Measurements from ENCODE around the gene NKAIN1. TPM values are rescaled to one million over a fixed set of nuclear protein-coding genes. Genes with fewer than 3 reads are reported as not detected.

NKAIN1 gene
- total and polyA plus RNA-seq, 2 of the 13 experiments (the other 11 are each of a cell fraction or from before 2014, with no cell fraction given) = 0.29 to 0.40 TPM

GRCh38 chr1:31234123-31234708 is 5.5 kb downstream of the NKAIN1 start:
- FAIRE-seq = no peak
- POLR2A ChIA-PET = no interaction called here
- no TSS peak for BruUV-seq (replicated peaks)

More at GRCh38 chr1:31234123-31234708, 5.5 kb downstream of the NKAIN1 start:
- WGBS (ENCODE audit: low lambda C conversion rate) = 37% methylated on average over 8 of the region's 12 CpGs
- CTCF ChIA-PET (ENCODE audit: low intra/inter-chr PET ratio, low total read pairs) = no interaction called here
- no peak for TF ChIP-seq MTA1 (CRISPR knock-in tag; IDR thresholded peaks at IDR 0.05; ENCODE audit: borderline replicate concordance)
- no peak for TF ChIP-seq SAP130 (CRISPR knock-in tag; IDR thresholded peaks at IDR 0.05; ENCODE audit: low read depth)
- TF ChIP-seq E2F1 (CRISPR knock-in tag; IDR thresholded peaks at IDR 0.05) = no peak
- no peak for TF ChIP-seq SIN3A (IDR thresholded peaks at IDR 0.05; ENCODE audit: borderline replicate concordance, low read depth, low read length)
- TF ChIP-seq U2AF1 (optimal IDR thresholded peaks at IDR 0.05; ENCODE audit: low read depth, low read length) = no peak
- no peak for TF ChIP-seq ZSCAN12 (CRISPR knock-in tag; IDR thresholded peaks at IDR 0.05)
- TF ChIP-seq ZNF746 (CRISPR knock-in tag; IDR thresholded peaks at IDR 0.05) = no peak
- TF ChIP-seq ZBTB44 (CRISPR knock-in tag; IDR thresholded peaks at IDR 0.05) = no peak
- no peak for TF ChIP-seq ARID2 (CRISPR knock-in tag; IDR thresholded peaks at IDR 0.05; ENCODE audit: borderline replicate concordance)
- no peak for TF ChIP-seq ARID5B (CRISPR knock-in tag; IDR thresholded peaks at IDR 0.05)
- no peaks in the 10 kb centered on the region for H4K20me1 ChIP-seq (ENCODE audit: insufficient read depth, low read length)
- H3K27ac ChIP-seq (ENCODE audit: extremely low read length, insufficient read depth, low read length) = no peak overlapping the region
- intact Hi-C loops (cut with micrococcal nuclease; ENCODE audit: unreplicated experiment) (no loop called here), in situ Hi-C loops (cut with HindIII; ENCODE audit: extremely low pct_ligation_motif_present, low pct_unique_long_range_greater_than_20kb) (no loop called here)
- H3K9ac ChIP-seq (ENCODE audit: insufficient read depth, low read depth, low read length) = no peak overlapping the region
- H3K27me3 ChIP-seq (ENCODE audit: control insufficient read depth in 1 of 2, insufficient read depth in 2 of 2, low read length in 2 of 2) = peaks cover 10 to 39% of the 10 kb centered on the region in 2 experiments; a peak in 4 of 5 replicates
- ATAC-seq (no peak), DNase-seq (ENCODE audit: low spot score) (no peak)
- H3K4me1 ChIP-seq (ENCODE audit: insufficient read depth, low read length) = peaks cover 5% of the 10 kb centered on the region; the same call in 1 of the 2 replicates
- H3K4me3 ChIP-seq (replicated peaks in 1 of 3; ENCODE audit: insufficient read depth in 1 of 3, low read depth in 2 of 3, low read length in 3 of 3) = no peak overlapping the region
- H2AFZ ChIP-seq (ENCODE audit: low read length) = no peak overlapping the region
- no peaks in the 10 kb centered on the region for H3K36me3 ChIP-seq (replicated peaks in 1 of 2; ENCODE audit: control insufficient read depth in 1 of 2, insufficient read depth in 2 of 2, low read length in 2 of 2)
- no peaks in the 10 kb centered on the region for H3K79me2 ChIP-seq (ENCODE audit: insufficient read depth, low read length)
- H3K9me3 ChIP-seq (ENCODE audit: low read length) = no peaks in the 10 kb centered on the region
- H3K4me2 ChIP-seq (ENCODE audit: low read depth, low read length) = no peak overlapping the region

Measured in HepG2 (cell line).